Measurements from ENCODE around the gene BET1.

GRCh38 chr7:93972029-93972725 is 32.0 kb downstream of the BET1 start:
- TF ChIP-seq CTCF (IDR thresholded peaks at IDR 0.05) (no peak), POLR2A (IDR thresholded peaks at IDR 0.05) (no peak)
